Activated CD4-positive, CD25-positive, alpha-beta regulatory T cell (primary cell): ENCODE measurements around the gene COX6B1.
"Not testable (repeated sequence)": the region's sequence is repeated elsewhere in the genome, so short reads cannot be mapped to it uniquely, and the experiment has no call there.

Source experiments
- DNase-seq, 4 experiments: peaks; one replicate each; lab custom pipeline; 2025; lab: John Stamatoyannopoulos, UW

The COX6B1 gene

GRCh38 chr19:35633727-35634440 lies 14.2 kb upstream of the COX6B1 start:
- no peak for DNase-seq

GRCh38 chr19:35636651-35637050 lies 11.5 kb upstream of the COX6B1 start:
- no peak for DNase-seq

DNA sequence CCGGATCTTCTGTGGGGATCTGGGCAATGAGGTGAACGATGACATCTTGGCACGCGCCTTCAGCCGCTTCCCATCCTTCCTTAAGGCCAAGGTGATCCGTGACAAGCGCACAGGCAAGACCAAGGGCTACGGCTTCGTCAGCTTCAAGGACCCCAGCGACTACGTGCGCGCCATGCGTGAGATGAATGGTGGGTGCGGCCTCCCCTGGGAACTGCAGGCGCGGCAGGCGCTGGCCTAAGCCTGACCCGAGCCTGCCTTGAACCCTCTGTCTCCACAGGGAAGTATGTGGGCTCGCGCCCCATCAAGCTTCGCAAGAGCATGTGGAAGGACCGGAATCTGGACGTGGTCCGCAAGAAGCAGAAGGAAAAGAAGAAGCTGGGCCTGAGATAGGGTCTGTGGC lies 11.0 kb upstream of the COX6B1 start:
- DNase-seq, result no peak

GRCh38 chr19:35639321-35639639 lies 8.8 kb upstream of the COX6B1 start:
- DNase-seq, result no peak

- DNase-seq, result no peak
Measured at GRCh38 chr19:35639863-35640262, 8.3 kb upstream of the COX6B1 start.

DNA sequence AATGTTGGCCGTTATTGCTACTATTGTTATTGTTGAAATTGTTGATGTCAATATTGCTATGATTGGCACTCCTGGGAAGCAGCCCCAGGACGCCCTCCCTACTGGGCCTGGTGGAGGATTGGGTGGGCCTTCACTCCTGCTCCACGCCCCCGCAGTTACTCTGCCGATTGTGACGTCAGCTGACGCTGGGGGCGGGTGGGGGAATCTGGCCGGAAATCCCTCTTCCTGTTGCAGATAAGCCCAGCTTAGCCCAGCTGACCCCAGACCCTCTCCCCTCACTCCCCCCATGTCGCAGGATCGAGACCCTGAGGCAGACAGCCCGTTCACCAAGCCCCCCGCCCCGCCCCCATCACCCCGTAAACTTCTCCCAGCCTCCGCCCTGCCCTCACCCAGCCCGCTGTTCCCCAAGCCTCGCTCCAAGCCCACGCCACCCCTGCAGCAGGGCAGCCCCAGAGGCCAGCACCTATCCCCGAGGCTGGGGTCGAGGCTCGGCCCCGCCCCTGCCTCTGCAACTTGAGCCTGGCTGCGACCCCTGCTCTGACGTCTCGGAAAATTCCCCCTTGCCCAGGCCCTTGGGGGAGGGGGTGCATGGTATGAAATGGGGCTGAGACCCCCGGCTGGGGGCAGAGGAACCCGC lies 6.5 kb upstream of the COX6B1 start, which contains the start of gene ETV2:
ETV2 (plus strand) TSS at position 231 of the 637 bp plus-strand sequence. CDS start 716 bp downstream, outside the sequence.
- peak in 1 of 4 experiments; percentile 32 for DNase-seq

- no peak for DNase-seq
Measured at GRCh38 chr19:35642312-35642711, 5.8 kb upstream of the COX6B1 start.

DNA sequence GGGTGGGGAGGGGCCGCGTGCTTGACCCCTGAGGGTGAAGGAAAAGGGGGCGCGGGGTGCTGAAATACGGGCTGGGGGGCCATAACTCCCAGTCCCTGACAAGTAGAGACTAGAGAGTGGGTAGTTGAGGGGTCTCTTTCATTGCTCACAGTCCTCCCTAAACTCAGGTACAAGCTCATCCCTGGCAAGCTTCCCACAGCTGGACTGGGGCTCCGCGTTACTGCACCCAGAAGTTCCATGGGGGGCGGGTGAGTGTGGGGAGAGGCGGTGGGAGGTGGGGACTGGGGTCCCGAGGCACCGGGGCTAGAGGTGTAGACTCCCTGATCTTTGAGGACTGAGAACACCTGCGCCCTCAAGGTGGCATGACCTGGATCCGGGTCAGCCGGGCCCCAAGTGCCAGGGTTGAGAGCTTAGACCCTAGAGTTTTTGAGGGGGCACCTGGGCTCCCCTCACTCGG lies 5.3 kb upstream of the COX6B1 start:
- no peak for DNase-seq

DNA sequence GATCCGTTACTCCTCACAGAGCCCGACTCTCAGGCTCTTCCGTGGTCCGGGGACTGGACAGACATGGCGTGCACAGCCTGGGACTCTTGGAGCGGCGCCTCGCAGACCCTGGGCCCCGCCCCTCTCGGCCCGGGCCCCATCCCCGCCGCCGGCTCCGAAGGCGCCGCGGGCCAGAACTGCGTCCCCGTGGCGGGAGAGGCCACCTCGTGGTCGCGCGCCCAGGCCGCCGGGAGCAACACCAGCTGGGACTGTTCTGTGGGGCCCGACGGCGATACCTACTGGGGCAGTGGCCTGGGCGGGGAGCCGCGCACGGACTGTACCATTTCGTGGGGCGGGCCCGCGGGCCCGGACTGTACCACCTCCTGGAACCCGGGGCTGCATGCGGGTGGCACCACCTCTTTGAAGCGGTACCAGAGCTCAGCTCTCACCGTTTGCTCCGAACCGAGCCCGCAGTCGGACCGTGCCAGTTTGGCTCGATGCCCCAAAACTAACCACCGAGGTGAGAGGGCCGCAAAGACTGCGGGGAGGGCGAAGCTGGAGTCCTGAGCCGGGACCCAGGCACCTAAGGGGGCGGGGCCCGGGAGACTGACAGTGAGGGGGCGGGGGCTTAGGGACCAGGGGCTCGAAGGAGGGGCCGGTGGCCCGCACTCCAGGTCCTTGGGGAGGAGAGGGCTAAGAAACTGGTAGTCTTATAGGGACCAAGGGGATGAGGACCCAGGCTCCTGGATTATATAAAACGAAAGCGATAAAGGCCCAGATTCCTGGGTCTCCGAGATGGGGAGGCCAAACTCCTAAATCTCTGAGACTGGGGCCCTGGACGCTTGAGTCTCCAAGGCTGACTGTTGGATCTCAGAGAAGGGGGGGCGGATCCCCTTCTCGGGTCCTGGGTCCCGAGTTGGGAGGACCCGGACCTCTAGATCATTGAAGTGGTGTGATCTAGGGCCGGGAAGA lies 4.6 kb upstream of the COX6B1 start:
- peak; percentile 63 to 75 (median 71) for DNase-seq

DNA sequence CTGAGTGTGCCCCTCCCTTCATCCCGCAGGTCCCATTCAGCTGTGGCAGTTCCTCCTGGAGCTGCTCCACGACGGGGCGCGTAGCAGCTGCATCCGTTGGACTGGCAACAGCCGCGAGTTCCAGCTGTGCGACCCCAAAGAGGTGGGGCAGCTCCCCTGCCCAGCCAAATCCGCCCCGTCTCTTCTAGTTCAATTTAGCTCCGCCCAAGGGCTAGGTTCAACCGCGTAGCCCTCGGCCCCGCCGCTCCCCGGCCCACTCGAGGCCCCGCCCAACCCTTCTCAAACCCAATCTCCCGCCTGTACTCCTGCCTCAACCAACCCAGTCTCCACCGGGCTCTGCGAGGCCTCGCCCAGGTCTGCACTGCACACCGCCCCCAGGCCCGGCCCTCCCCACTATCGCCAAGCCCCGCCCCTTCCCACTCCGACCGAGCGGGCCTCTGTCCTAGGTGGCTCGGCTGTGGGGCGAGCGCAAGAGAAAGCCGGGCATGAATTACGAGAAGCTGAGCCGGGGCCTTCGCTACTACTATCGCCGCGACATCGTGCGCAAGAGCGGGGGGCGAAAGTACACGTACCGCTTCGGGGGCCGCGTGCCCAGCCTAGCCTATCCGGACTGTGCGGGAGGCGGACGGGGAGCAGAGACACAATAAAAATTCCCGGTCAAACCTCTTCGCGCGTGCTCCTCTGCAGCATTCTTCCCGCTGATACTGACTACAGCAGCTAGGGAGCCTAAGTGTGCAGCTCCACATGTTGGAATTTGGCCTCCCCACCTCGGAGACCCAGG lies 3.7 kb upstream of the COX6B1 start:
- peak; percentile 88 to 90 (median 89) for DNase-seq

DNA sequence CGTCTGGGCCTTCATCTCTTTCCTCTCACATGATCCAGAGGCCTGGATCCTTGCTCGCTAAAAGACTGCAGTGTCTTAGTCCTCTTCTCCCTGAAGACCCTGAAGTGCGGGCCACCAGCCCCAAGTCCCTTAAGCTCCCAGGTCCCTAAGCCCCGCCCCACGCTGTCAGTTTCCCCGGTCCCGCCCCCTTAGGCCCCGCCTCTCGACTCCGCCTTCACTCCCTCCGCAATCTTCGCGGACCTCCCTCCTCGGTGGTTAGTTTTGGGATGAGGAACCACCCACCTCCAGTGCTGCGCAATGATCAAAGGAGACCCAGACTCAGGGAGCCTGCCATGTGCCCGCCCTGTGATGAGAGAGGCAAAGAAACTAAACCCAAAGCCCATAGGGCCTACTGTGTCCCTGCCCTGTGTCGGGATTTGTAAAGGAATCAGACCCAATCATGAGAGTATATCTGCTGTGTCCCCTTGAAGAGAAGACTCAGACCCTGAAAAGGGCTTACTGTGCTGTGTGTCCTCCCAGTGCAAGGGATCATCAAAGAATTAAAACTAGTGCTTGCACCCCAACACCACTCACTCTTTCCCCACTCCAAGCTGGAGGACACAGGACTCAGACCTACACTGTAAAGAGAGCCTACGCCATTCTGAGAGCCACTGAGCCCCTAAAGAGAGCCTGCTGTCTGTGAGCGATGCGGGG lies 3.0 kb upstream of the COX6B1 start:
- peak; percentile 15 to 69 (median 38) for DNase-seq

- DNase-seq, result no peak
Measured at GRCh38 chr19:35645680-35646511, 2.2 kb upstream of the COX6B1 start.

DNA sequence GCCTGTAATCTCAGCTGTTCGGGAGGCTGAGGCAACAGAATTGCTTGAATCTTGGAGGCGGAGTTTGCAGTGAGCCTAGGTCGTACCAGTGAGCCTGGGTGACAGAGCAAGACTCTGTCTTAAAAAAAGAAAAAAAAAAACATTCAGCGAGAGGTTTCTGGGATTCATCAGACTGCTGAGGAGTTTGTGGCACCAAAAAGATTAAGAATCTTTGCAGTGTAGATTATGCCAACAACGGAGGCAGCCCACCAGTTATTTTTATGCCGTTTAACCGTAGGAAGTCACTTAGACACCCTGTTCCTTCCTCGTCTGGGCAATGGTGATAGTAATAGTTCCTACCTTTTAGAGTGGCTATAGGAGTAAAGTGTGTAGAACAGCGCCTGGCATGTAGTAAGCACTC lies 2.5 kb downstream of the COX6B1 start:
- no peak for DNase-seq

- DNase-seq, result not testable (repeated sequence)
Measured at GRCh38 chr19:35654828-35655227, 6.7 kb downstream of the COX6B1 start.

DNA sequence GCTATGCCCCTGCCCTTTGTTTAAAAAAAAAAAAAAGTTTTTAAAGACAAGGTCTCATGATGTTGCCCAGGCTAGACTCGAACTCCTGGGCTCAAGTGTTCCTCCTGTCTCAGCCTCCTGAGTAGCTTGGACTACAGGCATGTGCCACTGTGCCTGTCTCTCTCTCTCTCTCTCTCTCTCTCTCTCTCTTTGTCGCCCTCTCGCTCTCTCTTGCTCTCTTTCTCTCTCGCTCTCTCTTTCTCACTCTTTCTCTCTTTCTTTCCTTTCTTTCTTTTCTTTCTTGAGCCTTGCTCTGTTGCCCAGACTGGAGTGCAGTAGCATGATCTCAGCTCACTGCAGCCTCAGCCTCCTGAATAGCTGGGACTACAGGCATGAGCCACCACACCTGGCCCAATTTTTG lies 7.5 kb downstream of the COX6B1 start:
- no peak for DNase-seq

DNA sequence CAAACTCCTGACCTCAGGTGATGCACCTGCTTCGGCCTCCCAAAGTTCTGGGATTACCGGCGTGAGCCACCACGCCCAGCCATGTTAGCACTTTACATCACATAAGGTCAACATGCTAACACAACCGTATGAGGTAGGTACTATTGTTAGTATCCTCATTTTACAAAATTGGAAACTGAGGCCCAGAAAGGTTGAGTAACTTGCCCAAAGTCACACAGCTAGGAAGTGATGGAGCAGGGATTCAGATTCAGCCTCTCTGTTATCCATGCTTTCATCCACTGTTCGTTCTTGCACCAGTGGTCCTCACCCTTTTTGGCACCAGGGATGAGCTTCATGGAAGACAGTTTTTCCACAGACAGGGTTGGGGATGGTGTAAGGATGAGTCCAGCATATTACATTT lies 8.6 kb downstream of the COX6B1 start:
- no peak for DNase-seq

DNA sequence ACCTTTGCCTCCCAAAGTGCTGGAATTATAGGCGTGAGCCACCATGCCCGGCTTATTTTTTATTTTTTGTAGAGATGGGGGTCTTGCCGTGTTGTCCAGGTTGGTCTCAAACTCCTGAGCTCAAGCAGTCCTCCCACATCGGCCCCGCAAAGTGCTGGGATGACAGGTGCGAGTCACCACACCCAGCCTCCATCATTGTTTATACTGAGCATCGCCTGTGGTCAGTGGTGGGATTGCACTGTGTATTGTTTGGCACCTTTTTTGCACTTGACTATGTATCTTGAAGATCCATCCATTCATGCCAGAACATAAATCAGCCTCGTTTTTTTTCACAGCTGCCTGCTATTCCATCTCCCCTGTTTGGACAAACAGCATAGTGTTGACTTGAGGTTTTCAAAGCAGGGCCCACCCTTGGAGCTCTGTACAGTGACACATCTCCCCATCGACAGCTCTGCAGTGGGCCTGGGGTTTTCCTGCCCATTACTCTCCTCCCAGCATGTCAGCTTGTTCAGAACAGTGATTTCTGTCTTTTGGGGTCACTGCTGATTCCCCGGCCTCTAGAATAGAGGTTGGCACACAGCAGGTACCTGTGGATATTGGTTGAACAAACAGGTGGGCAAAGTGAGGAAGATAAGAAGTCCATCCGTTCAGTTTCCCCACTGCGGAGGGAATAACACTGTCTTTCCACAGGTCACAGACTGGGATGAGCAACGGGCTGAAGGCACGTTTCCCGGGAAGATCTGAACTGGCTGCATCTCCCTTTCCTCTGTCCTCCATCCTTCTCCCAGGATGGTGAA lies 10.0 kb downstream of the COX6B1 start:
- no peak for DNase-seq

GRCh38 chr19:35661995-35662340 lies 13.8 kb downstream of the COX6B1 start:
- DNase-seq, result no peak

GRCh38 chr19:35663981-35664380 lies 15.9 kb downstream of the COX6B1 start:
- DNase-seq, result no peak

DNA sequence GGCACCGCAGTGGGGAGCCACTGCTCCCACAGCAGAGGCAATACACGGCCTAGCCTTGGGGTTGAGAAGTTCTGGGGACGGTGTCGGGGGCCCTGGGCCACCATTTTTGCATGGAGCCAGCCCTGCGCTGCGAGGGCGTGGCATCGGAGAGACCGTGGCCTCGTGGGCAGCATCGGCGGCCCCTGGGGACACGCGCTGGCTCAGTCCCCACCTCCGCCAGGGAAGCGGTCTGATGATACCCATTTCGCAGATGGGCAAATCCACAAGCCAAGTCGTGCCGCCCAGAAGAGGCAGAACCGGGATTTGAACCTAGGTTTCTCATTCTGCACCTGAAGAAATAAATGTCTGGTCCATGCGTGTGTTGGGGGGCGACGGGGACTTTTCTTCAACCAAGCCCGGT lies 17.0 kb downstream of the COX6B1 start:
- DNase-seq, result no peak
